Measurements from ENCODE around the gene SPATA12. TPM values are rescaled to one million over a fixed set of nuclear protein-coding genes. Genes with fewer than 3 reads are reported as not detected.

Gene SPATA12
- total RNA-seq, 4 donors from 2014 or later = 0.21 to 2.9 TPM; not detected in 2

- H3K9me3 ChIP-seq = no peaks in the 10 kb centered on the region
- no peaks in the 10 kb centered on the region for H3K27me3 ChIP-seq
- no peaks in the 10 kb centered on the region for H3K36me3 ChIP-seq
- intact Hi-C loops (cut with DNase I; ENCODE audit: low total_unique reads) = loop anchor here (10.0 kb wide), 1 partner anchor 55 kb away; the partner anchor contains the start of gene IL17RD
- no peaks in the 10 kb centered on the region for H3K4me1 ChIP-seq
- no peak overlapping the region for H3K27ac ChIP-seq
- TF ChIP-seq POLR2A (IDR thresholded peaks at IDR 0.05) = no peak
- TF ChIP-seq CTCF (IDR thresholded peaks at IDR 0.05) = no peak
- H3K4me3 ChIP-seq = no peak overlapping the region
- DNase-seq = no peak
Measured at GRCh38 chr3:57109437-57110199, 49.2 kb downstream of the SPATA12 start.

GRCh38 chr3:57110214-57110613 is 49.8 kb downstream of the SPATA12 start:
- DNase-seq = no peak
- intact Hi-C loops (cut with DNase I; ENCODE audit: low total_unique reads) = no loop called here
- TF ChIP-seq CTCF (IDR thresholded peaks at IDR 0.05) = no peak
- no peak for TF ChIP-seq POLR2A (IDR thresholded peaks at IDR 0.05)
- no peaks in the 10 kb centered on the region for H3K9me3 ChIP-seq
- H3K4me3 ChIP-seq = no peak overlapping the region
- no peaks in the 10 kb centered on the region for H3K36me3 ChIP-seq
- H3K27me3 ChIP-seq = no peaks in the 10 kb centered on the region
- H3K27ac ChIP-seq = no peak overlapping the region
- no peaks in the 10 kb centered on the region for H3K4me1 ChIP-seq

- Histone ChIP-seq H3K9me3 (no peaks in the 10 kb centered on the region), H3K36me3 (no peaks in the 10 kb centered on the region), H3K27ac (no peak overlapping the region), H3K4me3 (no peak overlapping the region), H3K4me1 (no peaks in the 10 kb centered on the region), H3K27me3 (no peaks in the 10 kb centered on the region)
- no peak for DNase-seq
- intact Hi-C loops (cut with DNase I; ENCODE audit: low total_unique reads) = no loop called here
- TF ChIP-seq POLR2A (IDR thresholded peaks at IDR 0.05) (no peak), CTCF (IDR thresholded peaks at IDR 0.05) (no peak)
Measured at GRCh38 chr3:57110798-57111197, 50.3 kb downstream of the SPATA12 start.

- no peak overlapping the region for H3K27ac ChIP-seq
- no peak overlapping the region for H3K4me3 ChIP-seq
- intact Hi-C loops (cut with DNase I; ENCODE audit: low total_unique reads) = no loop called here
- H3K4me1 ChIP-seq = no peaks in the 10 kb centered on the region
- TF ChIP-seq CTCF (IDR thresholded peaks at IDR 0.05) = peak in 1 of 4 experiments; percentile 17
- no peak for TF ChIP-seq POLR2A (IDR thresholded peaks at IDR 0.05)
- DNase-seq = no peak
- H3K36me3 ChIP-seq = no peaks in the 10 kb centered on the region
- no peaks in the 10 kb centered on the region for H3K27me3 ChIP-seq
- H3K9me3 ChIP-seq = no peaks in the 10 kb centered on the region
Measured at GRCh38 chr3:57112206-57112605, 51.7 kb downstream of the SPATA12 start.

GRCh38 chr3:57116501-57116900 is 56.0 kb downstream of the SPATA12 start:
- no peak for DNase-seq
- no peak for TF ChIP-seq CTCF (IDR thresholded peaks at IDR 0.05)
- no peak for TF ChIP-seq POLR2A (IDR thresholded peaks at IDR 0.05)
- no peak overlapping the region for H3K4me3 ChIP-seq
- H3K27ac ChIP-seq = no peak overlapping the region
- no peaks in the 10 kb centered on the region for H3K27me3 ChIP-seq
- intact Hi-C loops (cut with DNase I; ENCODE audit: low total_unique reads) = no loop called here
- peaks cover 0 to 5% of the 10 kb centered on the region in 2 donors for H3K4me1 ChIP-seq
- H3K9me3 ChIP-seq = no peaks in the 10 kb centered on the region
- H3K36me3 ChIP-seq = no peaks in the 10 kb centered on the region
